Panc1 (cell line): Measurements from ENCODE around the gene BRF1. TPM values are rescaled to one million over a fixed set of nuclear protein-coding genes. Genes with fewer than 3 reads are reported as not detected.

Experiments
- ATAC-seq: fragments of 200-7000 bp; cut with Tn5 transposase; 2 replicates; pipeline ENCODE4 v1.9.1; 2020; ENCODE audit warnings: mild to moderate bottlenecking, moderate library complexity
- BruUV-seq: library from RNA; stranded (reverse); fragments of 400-500 nt; replicated peaks from 2 replicates; lab custom pipeline; 2021; lab: Mats Ljungman, UMichigan
- CTCF ChIA-PET: fragments of 300-600 bp; sonication (Branson Sonifier 250); formaldehyde crosslinking; loops from one replicate; lab custom pipeline; 2022; ENCODE audit warnings: antibody characterized with exemption; lab: Charles Lee
- POLR2A ChIA-PET: fragments of 300-600 bp; sonication (Branson Sonifier 250); formaldehyde crosslinking; loops from one replicate; lab custom pipeline; 2022; ENCODE audit warnings: antibody characterized with exemption; lab: Charles Lee
- DNase-seq: peaks from one replicate; pipeline ENCODE4 v3.0.0-alpha.2; 2010; ENCODE audit warnings: low read depth, low spot score
- H3K27ac ChIP-seq: 2 replicates; pipeline ENCODE4 v1.5.1; 2011; ENCODE audit warnings: mild to moderate bottlenecking, low read length, inconsistent platforms
- H3K27me3 ChIP-seq: fragments of 200-500 bp; sonication (Bioruptor generic); 2 replicates; pipeline ENCODE4 v1.6.0; 2014; ENCODE audit warnings: low read length, inconsistent platforms; ENCODE audit not compliant: control insufficient read depth, insufficient read depth
- H3K36me3 ChIP-seq: fragments of 200-500 bp; sonication (Bioruptor generic); 2 replicates; pipeline ENCODE4 v1.5.1; 2014; ENCODE audit warnings: inconsistent platforms, mild to moderate bottlenecking, low read length, moderate library complexity; ENCODE audit not compliant: control insufficient read depth, insufficient read depth
- H3K4me1 ChIP-seq: 2 replicates; pipeline ENCODE4 v1.5.1; 2011; ENCODE audit warnings: inconsistent platforms, mild to moderate bottlenecking, low read length, moderate library complexity; ENCODE audit not compliant: control insufficient read depth, insufficient read depth
- H3K4me3 ChIP-seq, 2 experiments: 2 replicates each; pipeline ENCODE4 v1.5.1; 2011 to 2012; ENCODE audit warnings: low read depth in 2 of 2, low read length in 2 of 2, mild to moderate bottlenecking in 2 of 2, inconsistent platforms in 1 of 2, moderate library complexity in 1 of 2
- H3K9me3 ChIP-seq: fragments of 200-500 bp; sonication (Bioruptor generic); 2 replicates; pipeline ENCODE4 v1.5.1; 2014; ENCODE audit warnings: low read depth, mild to moderate bottlenecking, inconsistent platforms, low read length, moderate library complexity; ENCODE audit not compliant: control insufficient read depth, insufficient read depth
- CTCF ChIP-seq: fragments of 450-650 bp; IDR thresholded peaks from 2 replicates; pipeline ENCODE4 v1.5.1; 2017; ENCODE audit warnings: mild to moderate bottlenecking
- POLR2AphosphoS5 ChIP-seq: IDR thresholded peaks from 2 replicates; pipeline ENCODE4 v1.6.1; 2012; ENCODE audit warnings: mild to moderate bottlenecking, low read depth, low read length, moderate library complexity
- REST ChIP-seq, 2 experiments: IDR thresholded peaks; 2 replicates each; pipeline ENCODE4 v1.6.1; 2011 to 2012; ENCODE audit warnings: low read depth in 2 of 2, control low read depth in 1 of 2, low read length in 1 of 2, mild to moderate bottlenecking in 1 of 2, moderate library complexity in 1 of 2; ENCODE audit not compliant: insufficient read depth in 1 of 2
- SIN3A ChIP-seq: IDR thresholded peaks from 2 replicates; pipeline ENCODE4 v1.6.1; 2012; ENCODE audit warnings: low read depth, mild to moderate bottlenecking, low read length, moderate library complexity, borderline replicate concordance; ENCODE audit not compliant: insufficient read depth
- TCF7L2 ChIP-seq: IDR thresholded peaks from 2 replicates; pipeline ENCODE4 v1.6.1; 2011; ENCODE audit warnings: mild to moderate bottlenecking, low read depth, low read length, inconsistent platforms
- in situ Hi-C: cut with HindIII; loops from 2 replicates; pipeline ENCODE4 v1.10.0; 2016; ENCODE audit warnings: low sequenced_read_pairs, low pct_unique_long_range_greater_than_20kb
- intact Hi-C: fragments of 100-400 bp; cut with micrococcal nuclease; formaldehyde crosslinking; loops from one replicate; pipeline ENCODE4 v1.10.0; 2022; ENCODE audit not compliant: unreplicated experiment
- total RNA-seq: library from RNA; stranded (reverse); gene quantifications from one replicate; pipeline ENCODE4 v1.2.1, GENCODE V29; 2021; ENCODE audit not compliant: unreplicated experiment

The BRF1 gene
- total RNA-seq, 1 experiment from 2014 or later, result 25.0 TPM

GRCh38 chr14:105220699-105221597, 79.9 kb downstream of the BRF1 start:
- 0 out of 2 replicates have a peak, but pooled peaks have one; percentile 28 for ATAC-seq
- TF ChIP-seq TCF7L2, result no peak
- no TSS peak for BruUV-seq
- no peak overlapping the region for H3K27ac ChIP-seq
- H3K4me1 ChIP-seq, result no peaks in the 10 kb centered on the region
- H3K27me3 ChIP-seq, result no peaks in the 10 kb centered on the region
- intact Hi-C loops (no loop called here), in situ Hi-C loops (no loop called here)
- CTCF ChIA-PET, result no interaction called here
- H3K9me3 ChIP-seq, result no peaks in the 10 kb centered on the region
- POLR2A ChIA-PET, result no interaction called here
- H3K36me3 ChIP-seq, result 0 out of 2 replicates have a peak, but pooled peaks cover 2% of the 10 kb centered on the region
- H3K4me3 ChIP-seq, result no peak overlapping the region
- no peak for DNase-seq

- CTCF ChIA-PET, result no interaction called here
- no TSS peak for BruUV-seq
- Histone ChIP-seq H3K27me3 (no peaks in the 10 kb centered on the region), H3K36me3 (0 out of 2 replicates have a peak, but pooled peaks cover 2% of the 10 kb centered on the region), H3K4me3 (no peak overlapping the region), H3K4me1 (no peaks in the 10 kb centered on the region), H3K9me3 (no peaks in the 10 kb centered on the region), H3K27ac (no peak overlapping the region)
- POLR2A ChIA-PET, result no interaction called here
- ATAC-seq (no peak), DNase-seq (no peak)
- intact Hi-C loops, result no loop called here
- in situ Hi-C loops, result no loop called here
- TF ChIP-seq CTCF (no peak), SIN3A (no peak)
Measured at GRCh38 chr14:105219753-105220152, 81.0 kb downstream of the BRF1 start.

- 0 out of 2 replicates have a peak, but pooled peaks cover 2% of the 10 kb centered on the region for H3K36me3 ChIP-seq
- in situ Hi-C loops (no loop called here), intact Hi-C loops (no loop called here)
- DNase-seq (no peak), ATAC-seq (no peak)
- H3K27ac ChIP-seq, result no peak overlapping the region
- H3K4me1 ChIP-seq, result no peaks in the 10 kb centered on the region
- no peak for TF ChIP-seq POLR2AphosphoS5
- no peak for TF ChIP-seq SIN3A
- TF ChIP-seq CTCF, result no peak
- TF ChIP-seq TCF7L2, result no peak
- no peak for TF ChIP-seq REST (IDR thresholded peaks at IDR 0.05; ENCODE audit: insufficient read depth in 1 of 2, low read depth in 2 of 2, low read length in 1 of 2)
- ChIA-PET CTCF (no interaction called here), POLR2A (no interaction called here)
- BruUV-seq, result no TSS peak
- no peaks in the 10 kb centered on the region for H3K9me3 ChIP-seq
- no peaks in the 10 kb centered on the region for H3K27me3 ChIP-seq
- H3K4me3 ChIP-seq, result no peak overlapping the region
Measured at GRCh38 chr14:105219043-105219612, 81.7 kb downstream of the BRF1 start.
